Dermis blood vessel endothelial cell (primary cell): Measurements from ENCODE around the gene CCNQ. TPM values are rescaled to one million over a fixed set of nuclear protein-coding genes. Genes with fewer than 3 reads are reported as not detected.

Source experiments
- DNase-seq: peaks from one replicate; pipeline ENCODE4 v3.0.0; 2010
- total RNA-seq: library from RNA; depleted of rRNA; stranded (reverse); fragments of >200 nt; gene quantifications from 2 replicates; pipeline ENCODE4 v1.2.3, GENCODE V29; 2014

Gene CCNQ
- total RNA-seq, 1 donor from 2014 or later = 42.4 TPM

GRCh38 chrX:153595859-153596857 is 2.8 kb downstream of the CCNQ start:
- DNase-seq = no peak

GRCh38 chrX:153595387-153595786 is 3.6 kb downstream of the CCNQ start:
- DNase-seq = no peak

GRCh38 chrX:153593811-153594500 is 5.0 kb downstream of the CCNQ start:
- DNase-seq = no peak

GRCh38 chrX:153592966-153593688 is 5.8 kb downstream of the CCNQ start:
- no peak for DNase-seq

- no peak for DNase-seq
These were observed 6.7 kb downstream of the CCNQ start for GRCh38 chrX:153592091-153592833.

- no peak for DNase-seq
These were observed 7.7 kb downstream of the CCNQ start for GRCh38 chrX:153590961-153591956.

- no peak for DNase-seq
These were observed 10.0 kb downstream of the CCNQ start for GRCh38 chrX:153588782-153589446.

- no peak for DNase-seq
These were observed 10.7 kb downstream of the CCNQ start for GRCh38 chrX:153588021-153588781.

GRCh38 chrX:153587342-153587741 is 11.6 kb downstream of the CCNQ start:
- no peak for DNase-seq

- no peak for DNase-seq
These were observed 13.1 kb downstream of the CCNQ start for GRCh38 chrX:153585827-153586226.

- DNase-seq = peak; percentile 10
These were observed 15.5 kb downstream of the CCNQ start for GRCh38 chrX:153583433-153583832.

GRCh38 chrX:153582896-153583295 is 16.0 kb downstream of the CCNQ start:
- peak; percentile 51 for DNase-seq

GRCh38 chrX:153580700-153581386 is 18.1 kb downstream of the CCNQ start:
- DNase-seq = peak; percentile 17

- no peak for DNase-seq
These were observed 20.1 kb downstream of the CCNQ start for GRCh38 chrX:153578889-153579288.

- no peak for DNase-seq
These were observed 20.6 kb downstream of the CCNQ start for GRCh38 chrX:153578200-153578835.

GRCh38 chrX:153576961-153577360 is 22.0 kb downstream of the CCNQ start:
- no peak for DNase-seq

GRCh38 chrX:153576239-153576870 is 22.6 kb downstream of the CCNQ start:
- DNase-seq = no peak

- DNase-seq = no peak
These were observed 25.0 kb downstream of the CCNQ start for GRCh38 chrX:153573984-153574383.
